D341Med (cell line): ENCODE results near the gene ZNF518A.

Experiments
- DNase-seq: peaks from one replicate; pipeline ENCODE4 v3.0.0; 2012; ENCODE audit warnings: low spot score

Gene ZNF518A, protein sequence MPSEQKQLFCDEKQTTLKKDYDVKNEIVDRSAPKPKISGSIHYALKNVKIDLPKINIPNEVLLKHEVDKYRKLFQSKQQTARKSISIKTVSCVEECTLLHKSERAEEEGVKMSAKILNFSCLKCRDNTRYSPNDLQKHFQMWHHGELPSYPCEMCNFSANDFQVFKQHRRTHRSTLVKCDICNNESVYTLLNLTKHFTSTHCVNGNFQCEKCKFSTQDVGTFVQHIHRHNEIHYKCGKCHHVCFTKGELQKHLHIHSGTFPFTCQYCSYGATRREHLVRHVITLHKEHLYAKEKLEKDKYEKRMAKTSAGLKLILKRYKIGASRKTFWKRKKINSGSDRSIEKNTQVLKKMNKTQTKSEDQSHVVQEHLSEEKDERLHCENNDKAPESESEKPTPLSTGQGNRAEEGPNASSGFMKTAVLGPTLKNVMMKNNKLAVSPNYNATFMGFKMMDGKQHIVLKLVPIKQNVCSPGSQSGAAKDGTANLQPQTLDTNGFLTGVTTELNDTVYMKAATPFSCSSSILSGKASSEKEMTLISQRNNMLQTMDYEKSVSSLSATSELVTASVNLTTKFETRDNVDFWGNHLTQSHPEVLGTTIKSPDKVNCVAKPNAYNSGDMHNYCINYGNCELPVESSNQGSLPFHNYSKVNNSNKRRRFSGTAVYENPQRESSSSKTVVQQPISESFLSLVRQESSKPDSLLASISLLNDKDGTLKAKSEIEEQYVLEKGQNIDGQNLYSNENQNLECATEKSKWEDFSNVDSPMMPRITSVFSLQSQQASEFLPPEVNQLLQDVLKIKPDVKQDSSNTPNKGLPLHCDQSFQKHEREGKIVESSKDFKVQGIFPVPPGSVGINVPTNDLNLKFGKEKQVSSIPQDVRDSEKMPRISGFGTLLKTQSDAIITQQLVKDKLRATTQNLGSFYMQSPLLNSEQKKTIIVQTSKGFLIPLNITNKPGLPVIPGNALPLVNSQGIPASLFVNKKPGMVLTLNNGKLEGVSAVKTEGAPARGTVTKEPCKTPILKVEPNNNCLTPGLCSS (N-terminal part only)

DNA sequence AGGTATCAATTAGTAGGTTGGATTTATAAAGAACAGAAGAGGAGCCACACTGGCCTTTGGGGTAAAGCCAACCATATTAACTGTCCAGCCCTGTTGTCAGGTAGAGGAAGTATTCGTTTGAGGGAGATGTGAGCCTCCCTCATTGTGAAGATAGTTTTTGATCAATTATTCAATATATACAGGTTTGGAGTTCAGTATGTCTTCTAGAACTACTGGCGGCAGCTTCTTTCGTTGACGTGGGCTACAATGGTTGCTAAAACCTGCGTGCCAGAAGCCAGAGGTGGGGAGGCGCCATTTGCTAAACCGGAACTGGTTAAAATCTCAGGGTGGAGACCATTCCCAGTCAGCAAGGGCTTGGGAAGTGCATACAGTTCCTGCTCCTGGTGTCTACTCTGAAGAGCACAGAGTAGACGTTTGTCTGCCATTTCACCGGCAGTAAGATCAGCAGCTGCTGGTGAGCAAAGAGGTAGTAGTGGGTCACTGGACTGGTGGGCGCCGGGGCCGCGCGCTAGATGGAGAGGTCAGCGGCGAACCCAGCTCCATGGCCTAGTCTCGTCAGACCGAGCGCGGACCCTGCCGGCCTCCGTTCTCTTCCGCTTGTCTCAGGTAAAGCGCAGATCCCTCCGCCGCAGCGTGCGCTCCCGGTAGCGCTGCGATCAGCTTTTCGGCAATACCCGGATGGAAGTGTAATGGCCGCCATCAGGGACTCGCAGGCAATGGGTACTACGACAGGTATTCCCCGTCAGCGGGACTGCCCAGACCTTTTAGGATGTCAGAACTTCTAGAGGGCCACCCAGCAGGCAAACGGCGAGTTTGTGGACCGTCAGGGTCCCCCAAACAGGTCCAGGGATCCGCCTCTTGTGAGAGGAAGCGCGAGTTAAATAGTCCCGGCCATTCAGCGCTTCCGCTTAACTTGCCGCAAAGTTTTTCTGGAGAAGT is at the start of gene ZNF518A:
Gene ZNF518A (plus strand): TSS at position 911 of the 939 bp plus-strand sequence. CDS start 26,026 bp downstream, outside the sequence.
- DNase-seq = peak; percentile 34

DNA sequence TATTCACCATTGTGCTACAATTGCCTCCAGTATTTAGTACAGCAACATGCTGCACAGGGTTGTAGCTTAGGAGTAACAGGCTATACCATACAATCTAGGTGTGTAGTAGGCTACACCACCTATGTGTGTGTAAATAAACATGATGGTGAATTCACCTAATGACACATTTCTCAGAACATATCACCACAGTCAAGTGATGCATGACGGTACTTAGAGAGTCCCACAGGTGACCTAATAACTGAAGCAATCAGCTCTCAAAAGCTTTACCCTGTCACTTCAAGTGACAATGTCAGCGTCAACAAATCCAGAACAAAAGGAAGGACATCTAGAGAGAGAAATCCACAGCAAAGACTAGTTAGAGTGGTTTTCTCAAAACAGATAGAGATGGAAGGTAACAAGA is 47.9 kb upstream of the ZNF518A start:
- no peak for DNase-seq

DNA sequence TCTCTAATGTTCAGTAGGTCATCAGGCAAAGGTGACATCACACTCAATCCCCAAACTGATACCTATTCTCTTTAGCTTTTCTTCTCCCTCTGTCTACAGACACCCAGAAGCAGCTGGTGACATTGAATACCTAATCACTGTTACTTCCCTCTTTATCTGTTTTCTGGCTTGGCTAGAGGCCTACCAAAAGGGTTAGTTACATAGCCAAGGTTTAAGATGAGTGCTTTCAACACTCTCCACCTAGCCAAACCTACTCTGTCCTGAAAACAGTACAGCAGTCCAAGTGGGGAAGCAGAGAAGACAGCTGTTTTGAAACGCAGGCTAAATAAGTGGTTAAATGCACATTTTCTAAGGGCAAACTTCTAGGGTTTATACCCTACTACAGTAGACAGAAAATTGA is 47.3 kb upstream of the ZNF518A start:
- no peak for DNase-seq

DNA sequence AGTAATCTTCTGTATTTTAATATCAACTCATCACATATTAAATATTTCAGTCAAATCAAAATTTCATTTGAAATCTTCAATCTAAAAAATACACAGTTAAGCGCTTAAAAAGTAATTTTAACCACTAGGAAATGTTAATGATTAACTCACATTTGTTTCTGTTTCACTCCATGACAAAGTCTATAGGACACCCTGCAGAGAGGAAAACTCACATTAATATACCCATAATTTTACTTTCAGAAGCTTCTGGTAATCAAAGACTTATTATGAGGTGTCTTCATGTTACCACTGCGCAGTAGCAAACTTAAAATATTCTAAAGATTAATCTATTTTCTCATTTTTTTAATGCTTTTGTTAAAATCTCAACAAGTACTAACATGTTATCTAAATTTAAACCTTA is 41.0 kb upstream of the ZNF518A start:
- DNase-seq = no peak

DNA sequence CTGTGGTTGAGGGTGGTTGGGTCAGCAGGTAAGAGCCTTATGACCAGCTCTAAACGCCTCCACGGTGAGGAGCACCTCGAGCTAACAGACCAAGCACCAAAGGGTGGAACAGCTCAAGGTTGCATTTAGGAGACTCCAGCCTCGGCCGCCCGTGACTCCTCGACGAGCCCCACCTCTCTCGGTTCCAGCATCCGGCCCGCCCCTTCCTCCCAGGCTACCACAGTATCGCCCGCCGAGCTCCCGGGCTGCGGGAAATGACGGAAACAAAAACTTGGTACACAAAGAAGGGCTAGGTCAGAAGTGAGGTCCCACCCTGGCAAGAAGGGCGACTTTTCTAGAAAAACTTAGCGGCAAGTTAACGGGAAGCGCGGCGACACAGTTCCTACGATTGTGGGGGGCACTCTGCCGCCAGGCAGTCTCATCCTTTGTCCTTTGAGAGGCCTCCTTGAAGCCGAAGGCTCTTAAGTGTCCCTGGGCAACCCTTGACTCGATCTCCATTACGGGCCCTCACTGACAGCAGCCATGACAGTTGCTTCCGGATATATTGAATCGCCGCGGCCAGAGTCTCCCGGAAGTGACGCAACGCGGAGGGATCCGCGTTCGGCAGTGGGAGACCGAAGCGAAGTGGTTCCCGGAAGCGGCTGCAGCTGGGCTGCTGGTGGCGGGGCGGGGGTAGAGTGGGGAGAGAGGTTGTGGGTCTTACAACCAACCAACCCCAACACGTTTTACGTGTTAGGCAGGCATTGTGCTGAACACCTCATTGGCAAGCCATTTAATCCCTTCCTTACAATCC is 40.2 kb upstream of the ZNF518A start:
- peak; percentile 34 for DNase-seq

DNA sequence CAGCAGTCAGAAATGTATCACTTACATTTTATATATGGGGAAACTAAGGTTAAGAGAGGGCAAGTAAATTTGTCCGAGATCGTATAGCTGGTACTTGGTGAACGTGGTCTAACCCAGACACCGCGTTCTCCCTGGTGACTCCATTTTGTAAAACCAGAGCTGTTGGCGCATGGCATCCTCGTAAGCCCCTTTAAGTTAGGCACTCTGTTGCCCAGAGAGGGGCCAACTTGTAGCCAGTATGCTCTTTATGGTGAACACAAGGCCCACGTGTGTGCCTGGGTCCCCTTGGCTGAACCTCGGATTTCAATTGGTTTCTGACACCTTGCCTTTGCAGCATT is 39.7 kb upstream of the ZNF518A start:
- DNase-seq = no peak

DNA sequence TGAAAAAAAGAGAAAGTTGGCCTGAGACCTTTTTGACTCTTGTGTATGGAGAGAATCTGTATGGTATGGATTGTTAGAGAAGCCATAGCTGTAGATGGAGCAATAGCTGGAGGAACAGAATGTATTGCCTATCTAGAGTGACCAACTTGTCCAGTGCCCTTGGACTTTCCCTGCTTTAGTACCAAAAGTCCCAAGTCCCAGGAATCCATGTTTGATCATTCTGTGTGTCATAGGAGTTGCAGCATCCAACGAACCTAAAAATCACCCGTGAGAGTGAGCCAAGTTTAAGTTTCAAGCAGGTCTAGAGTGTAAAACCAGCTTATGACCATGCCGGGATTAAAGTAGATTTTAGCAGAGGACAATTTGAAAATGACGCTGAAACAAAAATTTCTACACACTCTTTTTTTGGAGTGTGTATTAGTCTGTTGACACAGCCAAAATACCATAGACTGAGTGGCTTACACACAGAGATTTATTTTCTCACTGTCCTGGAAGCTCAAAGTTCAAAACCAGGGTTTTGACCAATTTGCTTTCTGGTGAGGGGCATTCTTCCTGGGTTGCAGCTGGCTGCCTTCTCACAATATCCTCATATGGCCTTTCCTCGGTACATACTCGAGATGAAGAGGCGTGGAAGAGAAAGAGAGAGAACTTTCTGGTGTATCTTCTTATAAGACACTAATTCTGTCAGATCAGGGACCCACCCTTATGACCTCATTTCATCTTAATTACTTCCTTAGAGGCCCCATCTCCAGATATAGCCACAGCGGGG is 36.9 kb upstream of the ZNF518A start:
- no peak for DNase-seq

DNA sequence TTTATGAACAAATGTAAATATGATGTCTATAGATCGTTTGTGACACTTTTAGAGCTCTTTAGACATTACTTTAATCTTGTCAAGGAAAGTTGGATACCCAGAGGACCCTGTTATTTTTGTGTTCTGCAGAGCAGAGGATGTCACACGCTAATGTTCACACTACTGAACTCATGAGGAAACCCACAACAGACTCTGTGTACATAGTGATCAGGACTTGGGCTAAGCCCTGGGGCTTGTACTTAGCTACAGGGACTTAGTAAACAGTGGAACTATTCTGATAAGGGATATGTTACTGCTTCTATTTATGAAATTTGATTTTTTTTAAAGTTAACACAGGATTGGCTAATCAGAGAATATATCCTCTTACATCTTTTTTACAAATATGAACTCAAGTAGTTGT is 36.1 kb upstream of the ZNF518A start:
- DNase-seq = no peak

DNA sequence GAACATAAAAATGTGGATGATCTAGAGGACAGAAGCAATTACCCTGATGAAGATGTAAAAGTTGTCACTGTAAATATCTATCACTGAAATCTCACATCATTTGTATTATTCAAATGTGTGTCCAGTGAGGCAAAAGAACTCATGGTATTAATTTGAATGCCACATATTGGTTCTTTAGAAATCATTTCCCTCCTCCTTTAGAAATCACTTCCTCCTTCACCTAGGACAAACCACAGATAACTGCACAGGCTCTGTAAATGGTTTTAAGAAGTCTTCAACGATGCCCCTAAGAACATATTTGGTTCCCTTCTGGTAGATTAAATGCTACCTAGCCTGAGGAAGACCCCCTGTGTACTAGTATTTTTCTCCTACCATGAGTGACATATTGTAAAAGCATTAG is 33.1 kb upstream of the ZNF518A start:
- DNase-seq = no peak

DNA sequence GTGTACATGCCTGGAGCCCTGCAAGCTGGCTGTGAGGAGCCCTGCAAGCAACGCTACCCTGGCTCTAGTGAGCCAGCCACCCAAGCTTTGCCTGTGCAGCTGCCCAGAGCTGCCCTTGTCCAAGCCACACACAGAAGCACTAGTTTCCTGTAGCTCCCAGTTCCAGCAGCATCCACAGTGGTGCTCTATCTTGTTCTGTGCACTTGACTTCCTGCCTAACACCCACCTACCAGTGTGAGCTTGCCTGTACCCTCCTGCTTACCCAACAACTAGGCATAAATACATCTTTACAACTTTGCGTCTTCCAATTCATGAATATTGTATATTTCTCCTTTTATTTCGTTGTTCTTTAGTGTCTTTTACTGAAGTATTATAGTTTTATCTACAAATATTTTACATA is 32.2 kb upstream of the ZNF518A start:
- DNase-seq = no peak

DNA sequence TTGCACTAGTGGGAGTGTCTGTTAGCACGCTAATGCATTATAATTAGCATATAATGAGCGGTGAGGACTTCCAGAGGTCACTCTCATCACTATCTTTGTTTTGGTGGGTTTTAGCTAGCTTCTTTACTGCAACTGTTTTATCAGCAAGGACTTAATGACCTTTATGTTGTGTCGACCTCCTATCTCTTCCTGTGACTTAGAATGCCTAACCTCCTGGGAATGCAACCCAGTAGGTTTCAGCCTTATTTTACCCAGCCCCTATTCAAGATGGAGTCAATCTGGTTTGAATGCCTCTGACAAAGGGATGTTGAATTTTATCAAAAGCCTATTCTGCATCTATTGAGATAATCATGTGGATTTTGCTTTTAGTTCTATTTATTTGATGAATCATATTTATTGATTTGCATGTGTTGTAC is 22.5 kb upstream of the ZNF518A start:
- DNase-seq = no peak

DNA sequence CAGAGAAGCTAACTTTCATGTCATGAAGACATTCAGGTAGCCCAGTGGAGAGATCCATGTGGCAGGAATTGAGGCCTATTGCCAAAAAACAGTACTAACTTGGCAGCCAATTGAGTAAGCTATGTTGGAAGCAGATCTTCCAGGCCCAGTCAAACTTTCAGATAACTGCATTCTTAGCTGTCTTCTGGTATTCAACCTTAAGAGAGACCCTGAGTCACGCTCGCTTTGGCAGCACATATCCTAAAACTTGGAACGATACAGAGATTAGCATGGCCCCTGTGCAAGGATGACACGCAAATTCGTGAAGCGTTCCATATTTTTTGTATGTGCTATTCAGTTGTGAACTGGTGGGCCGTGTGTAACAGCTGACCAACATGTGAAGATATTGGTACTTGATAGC is 17.6 kb upstream of the ZNF518A start:
- no peak for DNase-seq

DNA sequence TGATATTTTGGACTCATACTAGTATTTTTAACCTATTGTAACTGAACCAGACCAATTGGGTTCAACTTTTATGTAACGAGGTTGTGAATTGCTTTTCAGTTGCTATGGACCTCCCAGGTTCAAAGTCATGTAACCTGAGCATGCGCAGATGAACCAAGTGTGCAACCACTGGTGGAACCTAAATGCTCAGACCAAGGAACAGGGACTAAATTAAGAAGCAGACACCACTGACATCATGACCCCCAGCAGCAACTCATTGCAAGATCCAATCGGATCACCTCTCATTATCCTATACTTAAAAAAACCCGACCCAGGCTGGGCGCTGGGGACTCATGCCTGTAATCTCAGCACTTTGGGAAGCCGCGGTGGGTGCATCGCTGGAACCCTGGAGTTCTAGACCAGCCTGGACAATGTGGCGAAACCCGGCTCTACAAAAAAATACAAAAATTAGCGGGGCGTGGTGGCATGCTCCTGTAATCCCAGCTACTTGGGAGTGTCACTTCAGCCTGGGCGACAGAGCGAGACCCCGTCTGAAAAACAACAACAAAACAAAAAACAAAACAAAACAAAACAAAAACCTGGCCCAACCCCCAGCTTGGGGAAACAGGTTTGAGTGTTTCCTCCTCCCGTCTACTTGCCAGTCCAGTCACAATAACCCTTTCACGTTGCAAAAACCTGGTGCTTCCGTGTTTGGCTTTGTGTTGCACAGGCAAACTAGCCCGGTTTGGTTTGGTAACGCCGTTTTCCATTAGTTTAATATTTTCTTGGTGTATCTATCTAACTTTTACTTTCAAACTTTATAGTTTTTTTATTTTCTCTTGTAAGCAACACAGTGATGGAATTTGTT is 11.3 kb upstream of the ZNF518A start:
- peak; percentile 6 for DNase-seq

DNA sequence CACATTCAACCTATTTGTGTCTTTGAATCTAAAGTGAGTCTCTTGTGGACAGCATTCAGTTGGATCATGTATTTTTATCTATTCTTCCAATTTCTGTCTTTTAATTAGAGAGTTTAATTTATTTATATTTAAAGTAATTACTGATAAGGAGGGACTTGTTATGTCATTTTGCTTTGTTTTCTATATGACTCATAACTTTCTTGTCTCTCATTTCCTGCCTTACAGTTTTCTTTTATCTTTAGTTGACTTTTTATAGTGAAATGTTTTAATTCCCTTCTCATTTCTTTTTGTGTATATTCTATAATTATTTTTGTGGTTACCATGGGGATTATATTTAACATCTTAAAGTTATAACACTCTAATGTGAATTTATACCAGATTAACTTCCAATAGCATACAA is 7.3 kb upstream of the ZNF518A start:
- no peak for DNase-seq

DNA sequence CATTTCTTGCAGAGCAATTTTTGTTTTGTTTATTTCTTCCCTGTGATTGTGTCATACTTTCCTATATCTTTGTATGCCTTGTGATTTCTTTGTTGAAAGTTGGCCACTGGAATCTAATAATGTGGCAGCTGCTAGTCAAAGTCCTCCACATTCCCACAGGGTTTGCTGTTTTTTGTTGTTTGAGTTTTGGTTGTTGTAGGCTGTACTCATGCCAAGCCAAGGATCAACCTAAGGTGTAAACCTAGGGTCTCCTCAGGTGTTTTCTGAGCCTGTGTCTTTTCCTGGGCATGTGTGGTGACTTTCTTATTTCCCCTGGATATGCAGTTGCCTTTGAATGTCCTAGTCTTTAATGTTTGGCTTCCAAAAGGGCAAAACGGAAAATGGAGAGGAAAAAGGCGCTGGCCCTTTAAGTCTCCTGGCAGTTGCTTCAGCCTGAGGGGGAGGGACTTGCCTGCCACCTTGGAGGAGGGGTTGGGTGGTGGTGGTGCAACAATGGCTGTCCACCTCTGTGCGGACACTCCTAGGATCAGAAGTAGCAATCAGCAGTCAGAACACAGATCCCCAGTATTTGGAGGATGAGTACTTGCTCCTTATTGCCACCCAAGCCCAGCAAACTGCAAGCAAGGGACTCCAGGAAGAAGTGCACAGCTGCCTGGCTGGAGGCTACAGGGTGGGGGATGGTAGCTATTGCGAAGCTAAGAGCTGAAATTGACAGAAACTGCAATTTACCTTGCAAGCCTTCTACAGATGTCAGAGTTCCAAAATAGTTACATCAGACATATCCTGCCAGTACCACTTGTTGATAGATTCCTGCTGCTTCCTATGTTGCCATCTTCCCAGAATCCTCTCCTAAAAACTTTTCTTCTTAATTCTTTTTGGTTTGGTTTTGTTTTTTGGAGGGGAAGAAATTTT is 5.6 kb upstream of the ZNF518A start:
- no peak for DNase-seq

DNA sequence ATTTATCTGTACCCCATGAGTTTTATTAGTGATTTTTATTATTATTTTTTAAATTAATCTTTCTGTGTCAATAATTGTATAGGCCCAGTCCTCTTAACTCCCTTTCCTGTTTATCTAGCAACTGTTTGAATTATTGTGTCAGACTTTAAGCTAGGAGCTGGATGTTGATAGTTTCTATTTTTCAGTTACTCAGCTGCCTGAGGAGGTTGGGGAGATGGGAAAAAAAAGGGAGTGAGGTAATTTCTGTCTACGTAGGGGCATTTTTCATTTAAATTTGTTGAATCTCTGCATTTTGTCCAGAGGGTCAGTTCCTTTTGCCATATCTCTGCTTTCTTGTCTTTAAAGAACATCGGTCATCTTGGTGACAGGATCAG is 5.0 kb upstream of the ZNF518A start:
- DNase-seq = no peak

DNA sequence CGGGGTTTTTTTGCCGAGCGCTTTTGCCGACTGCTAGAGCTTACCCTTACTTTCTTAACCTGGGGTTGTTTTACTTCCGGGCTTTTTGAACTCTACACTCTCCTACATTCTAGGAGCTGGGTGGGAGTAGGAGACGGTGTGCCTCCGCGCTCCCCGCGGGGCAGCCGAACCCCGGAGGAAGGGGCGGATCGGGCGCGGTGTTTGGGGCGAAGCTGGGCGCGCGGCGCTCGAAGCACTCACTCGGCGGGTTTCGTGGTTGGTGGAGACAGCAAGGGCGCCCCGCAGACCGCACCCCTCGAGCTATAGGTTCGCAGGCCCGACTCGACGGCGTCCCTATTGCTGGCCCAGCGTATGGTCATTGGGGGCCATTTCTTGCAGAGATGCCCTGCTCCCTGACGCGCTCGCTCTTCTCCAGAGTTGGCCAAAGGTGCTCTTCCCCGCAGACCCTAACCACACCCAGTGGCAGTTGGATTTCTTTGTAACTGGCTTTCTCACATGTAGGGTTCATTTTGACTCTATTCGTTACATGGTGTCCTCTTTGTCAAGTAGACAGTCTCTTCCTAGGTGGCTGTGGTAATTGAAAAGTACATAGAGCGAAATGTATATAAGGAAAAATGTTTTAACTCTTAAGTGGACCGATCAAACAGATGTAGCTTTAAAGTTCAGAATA is 364 bp downstream of the ZNF518A start:
- DNase-seq = peak; percentile 26

DNA sequence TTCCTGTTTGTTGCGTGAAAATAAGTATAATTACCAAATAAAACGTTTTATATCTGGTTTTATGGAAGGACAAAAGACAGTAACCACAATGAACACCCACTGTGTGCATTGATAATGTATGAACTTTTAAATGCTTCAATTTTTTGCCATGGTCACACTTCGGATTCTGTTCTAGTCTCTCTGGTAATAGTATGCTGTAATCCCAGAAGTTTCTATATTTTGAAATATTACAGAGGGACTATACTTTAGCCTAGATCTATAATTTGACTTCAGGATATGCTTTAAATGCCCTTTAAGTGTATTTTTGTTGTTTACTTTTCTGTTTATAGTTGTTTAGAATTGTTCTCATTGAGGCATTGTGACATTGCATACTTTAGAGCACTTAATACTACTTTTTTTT is 1.5 kb downstream of the ZNF518A start:
- DNase-seq = no peak
